ENCODE results near the gene P2RX3. TPM values are rescaled to one million over a fixed set of nuclear protein-coding genes. Genes with fewer than 3 reads are reported as not detected.

P2RX3 gene
- total RNA-seq, 1 donor from 2014 or later, result not detected

DNA sequence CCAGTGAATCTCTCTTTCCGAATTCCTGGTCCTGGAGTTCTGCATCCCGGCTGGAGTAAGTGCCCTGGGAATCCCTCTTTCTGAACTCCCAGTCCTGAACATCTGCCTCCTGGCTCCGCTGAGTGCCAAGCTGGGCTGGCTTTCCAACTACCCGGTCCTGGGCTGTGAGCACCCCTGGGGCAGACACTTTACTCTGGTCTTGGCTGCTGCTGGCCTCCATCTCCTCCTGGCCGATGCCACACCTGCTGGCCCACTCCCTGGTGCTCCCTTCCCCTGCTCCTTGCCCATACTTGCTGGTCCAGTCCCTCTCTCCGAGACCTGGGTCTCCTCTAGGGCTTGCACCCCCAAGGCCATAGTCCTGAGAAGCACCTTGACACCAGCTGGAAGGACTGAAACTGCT lies 28.1 kb upstream of the P2RX3 start:
- no peak for ATAC-seq

DNA sequence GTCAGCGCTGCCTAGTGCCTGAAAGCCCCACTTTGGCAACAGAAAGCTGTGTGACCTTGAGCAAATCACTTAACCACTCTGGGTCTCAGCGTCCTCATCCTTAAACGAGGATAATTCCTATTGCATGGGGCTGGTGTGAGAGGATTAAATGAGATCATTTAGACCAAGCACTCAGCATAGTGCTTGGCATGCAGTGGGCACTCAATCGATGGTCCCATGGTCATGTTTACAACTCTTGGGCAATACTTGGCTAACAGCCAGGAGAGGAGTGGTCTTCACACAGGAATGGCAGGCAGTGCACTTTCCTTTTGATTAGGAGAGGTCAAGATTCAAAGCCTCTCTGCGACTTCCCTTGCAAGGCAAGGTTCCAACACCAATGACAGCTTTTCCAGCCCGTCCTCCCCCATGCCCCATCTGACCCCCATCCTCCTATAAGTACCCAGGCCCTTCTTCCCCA lies 27.5 kb upstream of the P2RX3 start:
- ATAC-seq, result no peak

DNA sequence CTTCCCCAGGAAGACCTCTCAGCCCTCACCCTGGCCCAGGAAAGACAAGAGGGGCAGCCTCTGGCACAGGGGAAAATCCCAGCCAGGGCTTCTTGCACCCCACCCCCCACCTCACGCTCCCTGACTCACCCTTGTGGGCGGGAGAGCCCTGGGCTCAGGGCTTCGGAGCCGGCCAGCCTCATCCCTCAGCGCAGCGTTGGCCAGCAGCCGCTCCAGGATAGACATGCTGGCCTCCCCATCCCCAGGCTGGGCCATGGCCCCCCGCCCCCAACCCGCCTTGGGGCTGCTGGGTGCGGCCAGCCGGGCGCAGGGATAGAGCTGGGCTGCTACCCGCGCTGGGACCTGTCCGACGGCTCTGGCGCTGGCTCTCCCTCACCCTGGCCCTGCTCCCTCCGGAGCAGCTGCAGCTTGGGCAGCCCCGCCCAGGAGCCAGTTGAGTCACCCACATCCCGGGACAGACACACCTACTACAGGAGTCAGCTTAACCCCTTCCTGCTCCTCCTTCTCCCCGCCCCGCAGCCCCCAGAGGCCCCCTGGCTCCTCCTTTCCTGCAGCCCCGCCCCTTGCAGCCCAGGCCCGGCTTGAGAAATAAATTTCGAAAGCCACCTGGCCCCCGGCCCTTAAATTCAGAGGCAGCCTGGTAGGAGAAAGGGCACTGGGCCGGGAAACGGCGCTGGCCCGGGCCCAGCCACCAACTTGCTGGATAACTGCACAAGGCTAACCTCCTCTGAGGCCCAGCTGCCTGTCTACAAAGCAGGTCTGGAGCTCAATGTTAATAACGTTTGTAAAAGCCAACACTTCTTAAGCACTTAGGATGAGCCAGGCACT lies 26.8 kb upstream of the P2RX3 start:
- ATAC-seq, result peak; percentile 95

DNA sequence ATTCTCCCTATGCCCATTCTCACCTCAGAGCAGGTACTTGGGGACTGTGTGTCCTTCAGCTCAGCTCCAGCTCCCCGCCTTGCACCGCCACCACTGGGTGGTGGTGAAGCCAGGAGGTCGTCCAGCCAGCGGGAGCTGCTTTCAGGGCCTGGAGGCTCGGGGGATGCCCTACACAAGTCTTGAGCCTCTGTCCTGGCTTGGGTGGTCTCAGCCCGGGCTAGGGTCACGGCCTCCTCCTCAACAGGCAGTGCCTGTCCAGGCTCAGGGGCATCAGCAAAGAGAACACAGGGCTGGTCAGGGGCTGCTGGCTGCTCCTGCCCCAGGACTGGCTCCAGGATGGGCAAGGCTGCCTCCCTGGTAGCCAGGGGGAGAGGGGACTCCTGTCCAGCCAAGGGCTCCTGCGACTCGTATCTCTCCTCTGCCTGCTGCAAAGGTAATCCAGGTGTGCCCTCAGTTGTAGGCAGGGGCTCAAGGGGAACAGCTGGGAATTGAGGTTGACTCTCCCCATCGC lies 25.6 kb upstream of the P2RX3 start:
- ATAC-seq, result no peak

DNA sequence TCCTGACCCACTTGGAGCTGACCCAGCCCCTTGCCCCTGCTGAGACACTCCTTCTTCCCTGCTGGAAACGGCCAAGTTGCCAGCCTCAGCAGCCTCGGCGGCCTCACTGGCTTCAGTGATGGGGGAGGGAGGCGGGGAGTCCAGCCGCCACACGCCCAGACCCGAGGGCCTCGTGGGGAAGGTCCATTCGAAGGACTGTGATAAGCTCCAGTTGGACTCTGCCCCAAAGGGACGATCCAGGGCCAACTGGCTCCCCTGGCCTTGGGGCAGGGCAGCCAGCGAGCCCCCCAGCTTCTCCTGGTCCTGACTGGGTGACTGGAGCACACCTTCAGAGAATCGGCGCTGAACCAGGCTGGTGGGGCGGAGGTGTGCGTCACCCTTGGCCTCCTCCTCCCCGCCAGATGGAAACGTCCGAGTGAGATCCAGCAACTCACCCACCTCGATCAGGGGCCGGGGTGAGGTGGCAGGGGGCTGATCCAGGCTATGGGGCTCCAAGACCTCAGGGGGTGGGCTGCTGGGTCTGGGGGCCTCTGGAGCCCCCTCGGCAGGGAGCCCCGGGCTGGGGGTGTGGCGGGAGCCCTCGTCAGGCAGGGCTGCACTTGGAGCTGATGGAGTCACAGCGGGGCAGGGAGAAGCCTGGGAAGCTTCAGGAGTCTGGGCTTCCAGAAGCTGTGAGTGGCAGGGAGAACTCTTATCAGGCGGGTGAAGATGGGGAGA lies 24.9 kb upstream of the P2RX3 start:
- no peak for ATAC-seq

DNA sequence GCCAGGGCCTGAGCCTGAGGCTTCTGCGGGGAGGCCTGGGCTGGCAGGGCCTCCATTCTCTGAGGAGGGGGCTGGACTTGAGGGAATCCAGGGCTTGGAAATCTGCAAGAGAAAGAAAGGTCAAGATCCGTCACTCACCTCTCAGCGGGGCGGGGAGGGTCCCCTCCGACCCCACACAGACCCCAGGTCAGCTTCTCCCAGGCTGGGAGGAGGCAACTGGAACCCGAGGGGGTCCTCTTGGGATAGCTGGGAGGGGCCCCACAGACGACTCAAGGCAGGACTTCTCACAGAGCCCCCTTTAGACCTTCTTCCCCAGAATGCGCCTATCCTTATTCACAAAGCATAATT lies 24.4 kb upstream of the P2RX3 start:
- ATAC-seq, result no peak

DNA sequence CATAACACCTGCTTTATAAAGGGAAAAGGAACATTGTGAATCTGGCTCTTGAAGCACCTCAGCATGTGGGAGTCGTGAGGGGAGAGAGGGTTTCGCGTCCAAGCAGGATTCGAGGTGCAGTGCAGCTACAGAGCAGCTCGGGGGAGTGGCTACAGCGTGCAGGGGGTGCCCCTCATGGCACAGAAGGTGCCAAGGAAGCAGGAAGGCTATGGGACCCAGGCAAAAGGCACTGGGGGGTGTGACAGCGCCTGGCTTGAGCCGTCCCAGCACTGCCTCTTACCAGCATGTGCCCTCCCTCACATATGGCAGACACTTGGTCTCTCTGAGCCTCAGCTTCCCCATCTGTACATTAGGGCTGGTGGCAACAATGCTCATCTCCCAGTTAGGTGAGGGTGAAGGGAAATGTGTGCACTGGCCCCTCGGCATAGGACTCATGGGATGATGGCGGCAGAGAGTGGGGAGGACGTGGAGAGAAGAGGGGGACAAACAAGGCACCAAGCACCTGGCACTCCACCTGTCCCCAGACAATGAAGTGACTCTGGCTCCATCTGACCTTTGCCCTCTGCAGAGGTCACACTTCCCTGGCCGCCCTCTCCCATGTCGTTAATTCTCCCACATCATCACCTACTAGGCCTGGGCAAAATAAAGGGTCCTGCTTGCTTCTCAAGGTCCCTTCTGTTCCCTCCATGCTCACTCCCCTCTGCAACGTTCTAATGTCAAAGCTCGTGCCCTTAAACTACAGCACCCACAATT lies 23.8 kb upstream of the P2RX3 start:
- no peak for ATAC-seq

DNA sequence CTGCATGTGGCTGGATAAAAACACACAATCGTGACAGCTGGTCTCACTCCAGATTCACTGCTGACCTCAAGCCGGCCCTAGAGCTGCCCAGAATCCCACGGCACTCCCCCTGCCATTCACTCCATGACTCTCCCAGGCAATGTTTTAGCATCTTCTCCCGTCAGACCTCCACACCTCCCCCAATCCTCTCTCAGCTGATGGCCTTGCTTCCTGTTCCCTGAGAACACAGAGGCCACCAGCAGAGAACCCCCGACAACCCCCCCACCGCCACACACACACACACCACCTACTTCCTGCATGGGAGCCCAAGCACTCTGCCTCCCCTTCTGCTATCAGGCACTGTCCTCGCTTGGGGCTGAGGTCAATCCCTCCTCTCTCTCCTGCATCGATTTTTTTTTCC lies 22.7 kb upstream of the P2RX3 start:
- no peak for ATAC-seq

DNA sequence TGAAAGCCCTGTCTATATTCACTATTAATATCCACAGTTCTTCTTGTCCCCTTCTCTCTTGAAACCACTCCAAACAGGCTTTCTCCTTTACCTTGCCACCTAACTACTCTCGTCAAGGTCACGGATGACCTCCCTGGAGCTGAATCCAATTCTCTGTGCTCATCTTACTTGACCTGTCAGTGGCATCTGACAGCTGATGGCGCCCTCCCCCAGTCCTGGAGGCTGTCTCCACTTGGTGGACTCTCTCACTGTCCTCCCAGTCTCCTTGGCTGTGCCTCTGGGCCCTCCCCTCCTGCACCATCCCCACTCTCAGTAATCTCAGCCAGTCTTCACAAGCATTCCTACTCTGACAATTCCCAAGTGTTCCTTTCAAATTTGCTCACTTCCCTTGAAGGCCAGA lies 22.1 kb upstream of the P2RX3 start:
- no peak for ATAC-seq

DNA sequence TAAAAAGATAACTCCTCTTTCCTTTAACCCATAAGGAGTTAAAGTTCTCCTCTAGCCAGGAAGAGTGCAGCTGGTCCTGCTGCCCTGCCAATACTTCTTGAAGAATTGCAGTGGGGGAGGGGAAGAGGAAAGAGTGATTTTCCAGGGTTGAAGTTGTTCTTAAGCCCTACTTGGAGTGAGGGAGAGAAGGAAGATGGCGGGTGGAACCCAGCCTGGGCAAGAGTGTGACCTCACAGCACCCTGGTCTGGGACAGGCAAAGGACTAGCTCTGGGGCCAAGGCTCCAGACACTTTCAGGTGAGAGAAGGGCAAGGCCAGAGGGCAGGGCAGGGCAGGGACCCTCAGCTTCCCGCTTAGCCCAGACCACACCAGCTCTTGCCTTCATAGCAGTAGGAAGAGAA lies 20.0 kb upstream of the P2RX3 start:
- no peak for ATAC-seq

DNA sequence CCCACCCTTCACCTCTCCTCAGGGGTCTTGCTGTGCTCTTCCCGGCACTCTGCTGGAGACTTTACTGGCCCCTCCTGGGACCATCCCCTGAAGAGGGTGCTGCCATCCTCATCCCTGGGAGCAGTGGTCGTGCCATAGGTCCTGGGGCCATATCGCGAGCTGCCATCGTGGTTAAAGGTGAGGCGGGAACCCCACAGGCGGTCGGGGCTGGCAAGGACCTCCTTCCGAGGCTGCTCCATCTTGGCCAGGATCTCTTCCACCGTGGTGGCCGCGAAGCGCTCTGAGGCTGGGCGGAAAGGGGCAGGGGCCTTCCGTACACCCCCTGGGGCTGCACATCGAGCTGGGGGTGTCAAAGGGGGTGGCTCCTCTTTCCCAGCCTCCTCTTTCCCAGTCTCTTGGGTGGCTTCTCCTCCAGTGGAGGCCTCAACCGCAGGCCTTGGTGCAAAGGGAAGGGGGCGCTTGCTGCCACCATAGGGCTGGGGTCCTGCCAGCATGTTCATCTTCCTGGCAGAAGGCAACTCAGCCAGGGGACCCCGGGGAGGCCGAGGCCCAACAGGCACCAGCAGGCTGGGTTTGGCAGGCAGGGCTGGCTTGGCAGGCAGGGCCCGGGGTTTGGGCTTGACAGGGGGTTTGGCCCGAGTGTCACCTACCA lies 18.0 kb upstream of the P2RX3 start:
- no peak for ATAC-seq

DNA sequence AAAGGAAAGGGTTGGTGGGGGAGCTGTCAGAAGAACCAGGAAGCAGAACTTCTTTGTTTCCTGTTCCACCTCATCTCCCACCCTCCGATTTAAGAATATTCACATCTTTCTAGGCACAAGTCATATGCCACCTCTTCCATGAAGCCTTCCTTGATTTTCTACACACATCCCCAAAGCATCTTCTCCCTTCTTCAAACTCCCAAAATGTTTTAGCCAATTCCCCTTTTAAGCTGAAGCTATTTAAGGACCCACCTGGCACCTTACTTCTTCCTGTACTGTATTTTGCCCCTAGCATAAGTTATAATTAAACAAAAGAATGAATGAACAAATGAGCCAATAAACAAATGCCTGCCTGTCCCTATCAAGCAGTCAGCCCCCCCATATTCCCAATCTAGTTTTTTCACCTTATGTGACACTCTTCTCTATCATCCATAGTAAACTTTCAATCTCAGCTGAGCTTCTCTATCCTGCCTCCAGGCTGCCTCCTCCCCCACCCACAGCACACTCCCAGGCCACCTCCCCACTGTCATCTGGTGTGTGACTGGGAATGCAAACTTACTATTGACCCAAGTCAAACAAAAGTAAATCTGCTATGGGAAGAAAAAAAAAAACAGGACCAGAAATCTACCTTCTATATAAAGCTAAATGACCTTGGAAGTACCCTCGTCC lies 17.3 kb upstream of the P2RX3 start:
- ATAC-seq, result no peak

DNA sequence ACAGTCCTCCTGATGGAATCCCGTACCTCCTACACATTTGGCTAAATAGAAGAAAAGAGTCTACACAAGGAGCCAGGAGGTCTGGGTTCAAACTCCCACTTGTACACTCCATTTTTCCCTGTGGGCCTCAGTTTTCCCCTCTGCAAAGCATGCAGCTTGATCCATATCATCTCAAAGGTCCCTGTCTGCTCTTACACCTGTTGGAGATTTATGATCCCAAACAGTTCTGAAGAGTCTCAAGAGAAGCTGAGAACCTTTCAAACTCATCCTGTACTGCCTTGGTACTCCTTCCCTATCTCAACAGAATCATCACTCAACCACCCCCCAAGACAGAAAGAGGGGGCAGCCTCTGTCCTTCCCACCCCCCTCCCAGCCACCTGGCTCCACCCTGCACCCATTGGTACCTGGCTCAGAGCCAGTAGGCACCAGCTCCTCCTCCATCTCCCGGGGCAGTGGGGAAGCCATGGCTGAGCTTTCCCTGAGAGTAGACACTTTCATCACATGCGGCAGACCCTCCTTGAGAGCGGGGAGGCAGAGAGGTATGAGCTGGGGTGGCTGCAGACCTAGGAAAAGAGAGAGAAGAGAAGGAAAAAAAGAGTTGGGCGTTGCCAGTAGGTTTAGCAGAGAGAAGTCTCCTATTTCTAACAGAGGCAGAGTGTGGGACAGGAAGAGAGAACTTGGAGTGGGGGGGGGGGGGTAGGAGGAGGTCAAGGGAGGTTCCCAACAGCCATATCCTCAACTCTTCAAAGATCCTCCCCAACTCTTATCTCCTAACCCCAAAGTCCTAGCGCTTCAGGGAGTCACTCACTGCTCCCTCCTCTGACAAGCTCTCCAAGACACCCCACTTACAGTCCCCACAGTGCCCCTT lies 16.5 kb upstream of the P2RX3 start:
- ATAC-seq, result peak; percentile 0

DNA sequence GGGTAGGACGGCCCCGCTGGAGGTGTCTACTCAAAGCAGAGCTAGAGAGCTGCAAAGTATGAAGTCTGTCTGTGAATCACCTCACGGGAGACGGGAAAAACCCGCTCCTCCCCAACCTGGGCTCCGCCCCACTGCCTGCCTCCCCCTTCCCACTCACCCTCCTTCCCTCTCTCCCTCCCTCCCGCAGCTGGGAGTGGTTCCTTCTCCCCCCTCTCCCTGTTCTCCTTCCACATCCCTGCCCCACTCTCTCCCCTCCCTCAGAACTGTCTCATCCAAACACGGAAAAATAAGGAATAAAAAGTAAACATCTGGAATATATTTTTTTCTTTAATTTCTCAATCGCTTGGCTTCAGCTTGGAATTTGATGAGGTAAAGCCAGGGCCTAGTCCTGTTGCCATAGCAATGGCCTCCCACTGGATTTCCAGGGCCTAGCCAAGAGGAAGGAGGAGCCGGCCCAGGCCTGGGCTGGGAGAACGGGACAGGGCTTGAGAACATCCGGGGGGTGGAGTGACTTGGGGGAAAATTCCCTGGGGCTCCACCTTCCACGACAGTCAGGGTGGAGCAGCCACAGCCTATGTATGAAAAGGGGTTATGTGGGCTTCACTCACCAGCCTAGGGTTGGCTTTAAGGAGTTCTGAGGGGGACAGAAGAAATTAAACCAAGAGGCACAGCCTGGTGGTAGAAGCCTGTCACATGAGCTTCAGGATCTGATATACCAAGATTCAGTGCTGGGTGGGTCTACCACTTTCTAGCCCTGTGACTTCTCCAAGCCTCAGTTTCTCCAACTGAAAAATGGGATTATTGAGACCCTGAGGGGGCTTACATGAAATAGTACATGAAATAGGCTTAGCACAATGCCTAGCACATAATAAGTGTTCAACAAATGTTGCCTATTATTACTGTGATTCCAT lies 15.6 kb upstream of the P2RX3 start:
- ATAC-seq, result peak; percentile 66

DNA sequence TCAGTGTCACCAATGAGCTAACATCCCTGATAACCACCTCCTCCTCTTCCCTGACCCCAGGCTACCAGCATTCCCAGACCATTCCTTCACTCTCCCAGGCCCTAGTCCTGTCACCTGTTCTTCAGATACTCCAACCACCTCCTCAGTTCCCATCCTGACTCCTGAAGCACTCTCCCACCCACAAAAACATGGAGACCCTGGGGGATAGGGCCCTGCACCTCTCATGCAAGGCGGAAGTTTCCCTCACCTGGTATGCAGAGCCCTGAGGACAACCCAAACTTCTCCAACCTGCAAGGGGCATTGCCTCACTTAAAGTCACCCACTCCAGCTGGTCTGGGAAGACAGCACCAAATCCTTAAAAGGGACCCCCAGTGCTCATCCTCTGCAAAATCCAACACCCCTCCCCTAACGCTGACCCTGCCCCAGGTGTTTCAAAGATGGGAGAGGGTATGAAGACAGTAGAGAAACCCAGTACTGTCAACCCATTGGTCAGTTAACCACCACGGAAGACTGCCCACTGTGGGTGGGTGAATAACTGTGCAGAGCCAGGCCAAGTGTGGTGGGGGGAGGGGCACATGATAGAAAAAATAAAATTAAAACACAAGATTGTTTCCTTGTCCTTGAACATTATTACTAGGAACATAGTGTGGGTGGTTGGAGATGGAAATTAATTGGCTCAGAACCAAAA lies 14.8 kb upstream of the P2RX3 start:
- ATAC-seq, result no peak

DNA sequence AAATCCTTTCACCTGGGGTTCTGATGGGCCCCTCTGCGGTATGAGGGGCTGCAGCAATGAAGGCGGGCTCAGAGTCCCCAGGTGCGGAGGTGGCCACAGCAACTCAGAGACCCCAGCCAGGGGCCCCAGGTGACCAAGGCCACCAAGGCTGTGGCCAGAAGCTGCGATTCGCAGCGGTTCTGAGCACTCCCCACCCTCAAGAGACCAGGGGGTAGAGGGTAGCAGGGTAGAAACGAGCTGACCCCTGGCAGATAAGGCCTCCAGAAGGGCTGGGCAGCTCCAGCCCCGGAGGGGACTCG lies 14.3 kb upstream of the P2RX3 start:
- ATAC-seq, result no peak

DNA sequence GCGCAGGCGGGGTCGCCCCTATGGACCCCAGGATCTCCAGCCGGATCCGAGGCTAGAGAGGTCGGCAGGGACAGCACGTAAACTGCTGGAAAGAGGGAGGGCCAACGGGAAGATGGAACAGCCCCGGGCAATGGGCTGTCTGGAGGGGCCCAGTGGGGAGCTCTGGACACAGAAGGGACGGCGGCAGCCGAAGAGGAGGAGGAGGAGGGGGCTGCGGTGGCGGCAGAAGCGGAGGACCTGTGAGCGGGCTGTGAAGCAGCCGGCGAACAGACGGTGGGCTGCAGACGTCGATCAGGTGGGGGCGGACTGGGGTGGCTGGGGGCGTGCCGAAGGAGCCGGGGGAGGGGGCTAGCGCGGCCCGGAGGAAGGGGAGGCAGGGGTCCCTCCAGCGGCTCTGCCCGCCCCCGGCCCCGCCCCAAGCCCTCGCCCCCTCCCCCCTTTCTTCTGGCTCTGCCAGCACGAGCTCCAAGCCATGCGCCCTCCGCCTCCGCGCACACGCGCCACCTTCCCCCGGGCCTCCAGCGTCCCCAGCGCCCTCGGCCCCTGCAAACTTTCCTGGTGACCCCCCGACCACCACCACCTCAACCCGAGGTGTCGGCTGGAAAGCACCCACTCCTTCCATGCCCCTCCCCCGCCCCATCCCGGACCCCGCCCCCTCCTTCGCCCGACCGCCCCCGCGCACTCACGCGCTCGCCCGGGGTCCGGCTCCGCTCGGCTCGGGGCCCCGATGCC lies 13.8 kb upstream of the P2RX3 start:
- no peak for ATAC-seq

DNA sequence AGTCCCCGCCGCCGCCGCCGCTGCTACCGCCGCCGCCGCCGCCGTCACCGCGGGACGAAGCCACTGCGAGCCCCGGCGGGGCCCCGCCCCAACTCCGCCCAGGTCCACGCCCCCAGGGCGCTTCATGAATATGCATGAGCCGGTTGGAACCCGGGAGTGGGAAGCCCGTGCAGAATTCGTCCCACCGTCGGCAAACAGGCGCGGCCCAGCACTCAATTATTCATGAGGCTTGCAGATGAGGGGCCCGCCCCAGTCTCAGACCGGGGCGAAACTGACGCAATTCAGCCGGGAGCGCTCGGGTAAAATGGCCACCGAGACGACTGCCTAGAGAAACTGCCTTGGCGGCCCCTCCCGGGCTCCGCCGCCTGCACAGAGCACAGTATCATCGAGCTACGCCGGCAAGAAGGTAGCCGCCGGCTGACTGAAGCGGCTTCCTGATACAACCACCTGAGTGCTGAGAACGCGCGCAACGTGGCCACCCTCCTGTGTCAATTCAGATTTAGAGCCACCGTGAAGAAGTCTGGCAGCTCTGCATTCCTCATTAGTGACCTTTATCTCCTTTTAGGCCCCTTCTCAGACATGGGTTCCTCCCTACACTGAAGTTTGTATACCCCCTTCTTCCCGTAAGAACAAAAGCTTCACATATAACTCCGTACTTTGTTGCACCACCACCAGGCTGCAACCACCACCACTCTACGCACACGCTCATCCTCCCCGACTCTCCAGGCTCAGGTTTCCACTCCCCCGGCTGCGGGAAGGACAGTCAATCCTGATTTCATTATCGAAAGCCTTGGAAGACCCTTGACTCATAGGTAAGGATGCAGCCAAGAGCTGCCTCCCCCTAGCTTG lies 13.0 kb upstream of the P2RX3 start, which contains the start of gene TNKS1BP1:
Gene TNKS1BP1 (minus strand): TSS at position 67 of the 849 bp plus-strand sequence. CDS start 3,067 bp downstream, outside the sequence.
- peak; percentile 86 for ATAC-seq

Data from esophagus mucosa (tissue), 1 donor.